H1 (cell line): ENCODE measurements around the gene TM9SF2. TPM values are rescaled to one million over a fixed set of nuclear protein-coding genes. Genes with fewer than 3 reads are reported as not detected.

Source experiments
- ASH2L ChIP-seq: fragments of 200-600, 300-600 bp; sonication (generic); IDR thresholded peaks from one replicate; pipeline ENCODE4 v1.7.1; 2017; ENCODE audit warnings: low read length
- CHD1 ChIP-seq: IDR thresholded peaks from 2 replicates; pipeline ENCODE4 v1.6.1; 2012; ENCODE audit warnings: low read depth, low read length, improper control_type of control experiment
- CHD7 ChIP-seq: fragments of 300-600 bp; sonication (generic); IDR thresholded peaks from 2 replicates; pipeline ENCODE4 v1.7.1; 2012; ENCODE audit warnings: low read length, moderate library complexity, mild to moderate bottlenecking, inconsistent platforms; ENCODE audit not compliant: insufficient replicate concordance
- MAX ChIP-seq: IDR thresholded peaks from 2 replicates; pipeline ENCODE4 v1.6.1; 2012; ENCODE audit warnings: inconsistent platforms
- SIN3A ChIP-seq, 2 experiments: IDR thresholded peaks in 1 of 2; conservative IDR thresholded peaks in 1 of 2; 2 replicates each; pipeline ENCODE4 v1.6.1; 2011 to 2012; ENCODE audit warnings: low read length in 2 of 2, improper control_type of control experiment in 1 of 2, low read depth in 1 of 2, mild to moderate bottlenecking in 1 of 2
- polyA plus RNA-seq, 7 experiments: library from polyadenylated mRNA; depleted of rRNA in 3 of 7; stranded (reverse) in 5 of 7; unstranded in 2 of 7; fragments of >200 nt in 5 of 7; fragments of 200-250 nt in 2 of 7; gene quantifications; 1 replicate in 5 of 7; 2 replicates in 1 of 7; 4 replicates in 1 of 7; pipeline versions ENCODE4 v1.2.1 to v1.2.3, GENCODE V29; 2011 to 2013; ENCODE audit warnings: missing spikeins in 2 of 7, mixed read lengths in 2 of 7
- total RNA-seq: library from RNA; stranded (reverse); fragmentation: NEBNext Ultra II Directional; extraction: Animal tissue kit (Norgen Biotek cat#: 25700); gene quantifications from 2 replicates; pipeline ENCODE4 v1.2.1, GENCODE V29; 2021

Gene TM9SF2
- total and polyA plus RNA-seq, 2 of the 8 experiments (the other 6 are each of a cell fraction or from before 2014, with no cell fraction given): 68.0 to 101 TPM

GRCh38 chr13:99558570-99559180 is 57.4 kb downstream of the TM9SF2 start (continued):
- TF ChIP-seq ASH2L: no peak
- TF ChIP-seq CHD1: no peak
- TF ChIP-seq CHD7: no peak
- TF ChIP-seq MAX: no peak
- TF ChIP-seq SIN3A (conservative IDR thresholded peaks at IDR 0.05 in 1 of 2, IDR thresholded peaks at IDR 0.05 in 1 of 2; ENCODE audit: low read depth in 1 of 2, low read length in 2 of 2): no peak
